ENCODE results near the gene SPAG6. TPM values are rescaled to one million over a fixed set of nuclear protein-coding genes. Genes with fewer than 3 reads are reported as not detected.

SPAG6 gene
- total RNA-seq, 1 experiment from 2014 or later, result 0.74 TPM

- TF ChIP-seq ZNF263 (CRISPR knock-in tag; IDR thresholded peaks at IDR 0.05; ENCODE audit: low read depth) (peak; percentile 34; the same call in 1 of the 2 replicates), PRRX2 (CRISPR knock-in tag; IDR thresholded peaks at IDR 0.05) (no peak), NR1H2 (CRISPR knock-in tag; IDR thresholded peaks at IDR 0.05) (no peak), MXD4 (CRISPR knock-in tag; IDR thresholded peaks at IDR 0.05; ENCODE audit: borderline replicate concordance) (no peak), E2F4 (CRISPR knock-in tag; IDR thresholded peaks at IDR 0.05; ENCODE audit: borderline replicate concordance, low read depth) (peak; percentile 81; the same call in 1 of the 2 replicates), SOX15 (CRISPR knock-in tag; IDR thresholded peaks at IDR 0.05) (no peak), ZNF281 (CRISPR knock-in tag; IDR thresholded peaks at IDR 0.05) (0 out of 2 replicates have a peak, but pooled peaks have one; percentile 60), ZBTB43 (CRISPR knock-in tag; IDR thresholded peaks at IDR 0.05) (peak; percentile 63; the same call in 1 of the 2 replicates), ZNF232 (CRISPR knock-in tag; IDR thresholded peaks at IDR 0.05) (peak; percentile 96), OVOL2 (CRISPR knock-in tag; IDR thresholded peaks at IDR 0.05; ENCODE audit: borderline replicate concordance) (no peak), USF2 (CRISPR knock-in tag; IDR thresholded peaks at IDR 0.05) (peak; percentile 27), ELF4 (CRISPR knock-in tag; IDR thresholded peaks at IDR 0.05; ENCODE audit: low read depth) (0 out of 2 replicates have a peak, but pooled peaks have one; percentile 88), USF1 (CRISPR knock-in tag; IDR thresholded peaks at IDR 0.05) (peak; percentile 61; the same call in 1 of the 2 replicates), CBFB (CRISPR knock-in tag; IDR thresholded peaks at IDR 0.05; ENCODE audit: low read depth) (no peak), TCF7 (CRISPR knock-in tag; IDR thresholded peaks at IDR 0.05; ENCODE audit: low read depth) (no peak), NR3C1 (CRISPR knock-in tag; conservative IDR thresholded peaks at IDR 0.05; ENCODE audit: low read depth) (no peak), ZNF425 (CRISPR knock-in tag; conservative IDR thresholded peaks at IDR 0.05) (no peak), FOXK1 (CRISPR knock-in tag; IDR thresholded peaks at IDR 0.05) (peak; percentile 78), GTF2I (CRISPR knock-in tag; conservative IDR thresholded peaks at IDR 0.05) (no peak), ZNF671 (CRISPR knock-in tag; IDR thresholded peaks at IDR 0.05) (no peak), HMGXB4 (CRISPR knock-in tag; IDR thresholded peaks at IDR 0.05) (peak; percentile 74; the same call in 1 of the 2 replicates), TEAD4 (CRISPR knock-in tag; IDR thresholded peaks at IDR 0.05) (no peak), ZNF512 (CRISPR knock-in tag; IDR thresholded peaks at IDR 0.05; ENCODE audit: borderline replicate concordance) (no peak), NFE2L1 (CRISPR knock-in tag; IDR thresholded peaks at IDR 0.05) (peak; percentile 62; the same call in 1 of the 2 replicates), ATF1 (CRISPR knock-in tag; IDR thresholded peaks at IDR 0.05) (peak; percentile 88; the same call in 1 of the 2 replicates)
Measured at GRCh38 chr10:22345301-22346095, at the start of gene SPAG6 (continued).

Data from WTC11 (cell line).